ENCODE results near the gene OCIAD2.

Gene OCIAD2

GRCh38 chr4:48944756-48945241, 38.2 kb upstream of the OCIAD2 start:
- peak; percentile 20 for TF ChIP-seq CTCF (IDR thresholded peaks at IDR 0.05; ENCODE audit: insufficient read depth, missing control alignments)
- FAIRE-seq (no peak), DNase-seq (ENCODE audit: insufficient read length, low spot score) (no peak)

- no peak for TF ChIP-seq CTCF (IDR thresholded peaks at IDR 0.05; ENCODE audit: insufficient read depth, missing control alignments)
- DNase-seq (ENCODE audit: insufficient read length, low spot score) (no peak), FAIRE-seq (no peak)
These were observed 37.7 kb upstream of the OCIAD2 start for GRCh38 chr4:48944252-48944651.

GRCh38 chr4:48943387-48943786, 36.8 kb upstream of the OCIAD2 start:
- TF ChIP-seq CTCF (IDR thresholded peaks at IDR 0.05; ENCODE audit: insufficient read depth, missing control alignments), result peak; percentile 36
- no peak for FAIRE-seq
- no peak for DNase-seq (ENCODE audit: insufficient read length, low spot score)

- DNase-seq (ENCODE audit: insufficient read length, low spot score) (no peak), FAIRE-seq (no peak)
- TF ChIP-seq CTCF (IDR thresholded peaks at IDR 0.05; ENCODE audit: insufficient read depth, missing control alignments), result no peak
These were observed 33.2 kb upstream of the OCIAD2 start for GRCh38 chr4:48939785-48940184.

- TF ChIP-seq CTCF (IDR thresholded peaks at IDR 0.05; ENCODE audit: insufficient read depth, missing control alignments), result no peak
- FAIRE-seq (no peak), DNase-seq (ENCODE audit: insufficient read length, low spot score) (no peak)
These were observed 32.3 kb upstream of the OCIAD2 start for GRCh38 chr4:48938831-48939230.

GRCh38 chr4:48937033-48937432, 30.5 kb upstream of the OCIAD2 start:
- TF ChIP-seq CTCF (IDR thresholded peaks at IDR 0.05; ENCODE audit: insufficient read depth, missing control alignments), result no peak
- no peak for FAIRE-seq
- no peak for DNase-seq (ENCODE audit: insufficient read length, low spot score)

GRCh38 chr4:48931459-48931858, 24.9 kb upstream of the OCIAD2 start:
- TF ChIP-seq CTCF (IDR thresholded peaks at IDR 0.05; ENCODE audit: insufficient read depth, missing control alignments), result peak; percentile 17
- DNase-seq (ENCODE audit: insufficient read length, low spot score) (no peak), FAIRE-seq (no peak)
